B cell (primary cell): ENCODE data around the gene ERVFRD-1. TPM values are rescaled to one million over a fixed set of nuclear protein-coding genes. Genes with fewer than 3 reads are reported as not detected.

Source experiments
- ATAC-seq: fragments of 200-7000 bp; cut with Tn5 transposase; one replicate; pipeline ENCODE4 v1.10.0; 2021; ENCODE audit warnings: low read depth, mild to moderate bottlenecking, moderate number of reproducible peaks, moderate library complexity
- CTCF ChIA-PET: fragments of 350-600 bp; sonication (Branson Sonifier 250); formaldehyde crosslinking; loops from one replicate; lab custom pipeline; 2021; ENCODE audit warnings: antibody characterized with exemption, inconsistent platforms; lab: Charles Lee
- POLR2A ChIA-PET: fragments of 350-600 bp; sonication (Branson Sonifier 250); formaldehyde crosslinking; loops from one replicate; lab custom pipeline; 2021; ENCODE audit warnings: antibody characterized with exemption; lab: Charles Lee
- DNase-seq: peaks from one replicate; pipeline ENCODE4 v3.0.0; 2013
- H2AFZ ChIP-seq: 2 replicates; pipeline ENCODE4 v1.6.1; 2012; ENCODE audit warnings: mild to moderate bottlenecking, low read depth, low read length; ENCODE audit not compliant: insufficient read depth, poor library complexity, severe bottlenecking
- H3K27ac ChIP-seq, 2 donors: 1 replicate in 1 of 2; 2 replicates in 1 of 2; pipeline ENCODE4 v1.5.1; 2012 to 2013; ENCODE audit warnings: low read length in 2 of 2, mild to moderate bottlenecking in 2 of 2, moderate library complexity in 1 of 2
- H3K27me3 ChIP-seq, 4 experiments: fragments of 200-600 bp in 1 of 4; sonication (generic) in 1 of 4; replicated peaks in 1 of 4; 1 replicate in 2 of 4; 2 replicates in 2 of 4; pipeline versions ENCODE4 v1.6.1 to v1.7.0; 2013 to 2016; ENCODE audit warnings: low read length in 3 of 4, mild to moderate bottlenecking in 2 of 4, mixed read lengths in 1 of 4, moderate library complexity in 1 of 4; ENCODE audit not compliant: insufficient read depth in 4 of 4, control insufficient read depth in 3 of 4; ENCODE audit errors: control extremely low read depth in 1 of 4
- H3K36me3 ChIP-seq, 2 experiments: replicated peaks in 1 of 2; 1 replicate in 1 of 2; 2 replicates in 1 of 2; pipeline versions ENCODE4 v1.6.1 to v1.7.1; 2013; ENCODE audit warnings: low read length in 1 of 2; ENCODE audit not compliant: insufficient read depth in 2 of 2, control insufficient read depth in 1 of 2; ENCODE audit errors: control extremely low read depth in 1 of 2, extremely low read depth in 1 of 2
- H3K4me1 ChIP-seq, 2 donors: fragments of 200-600 bp in 1 of 2; sonication (generic) in 1 of 2; 1 replicate in 1 of 2; 2 replicates in 1 of 2; pipeline versions ENCODE4 v1.5.1 to v1.6.1; 2013 to 2017; ENCODE audit warnings: low read length in 2 of 2; ENCODE audit not compliant: control insufficient read depth in 2 of 2, insufficient read depth in 2 of 2
- H3K4me2 ChIP-seq: replicated peaks from 2 replicates; pipeline ENCODE3; 2012; ENCODE audit warnings: mild to moderate bottlenecking, low read depth, low read length; ENCODE audit not compliant: poor library complexity, severe bottlenecking
- H3K4me3 ChIP-seq, 5 experiments: fragments of 200-600 bp in 1 of 5; sonication (generic) in 1 of 5; 1 replicate in 3 of 5; 2 replicates in 2 of 5; pipeline versions ENCODE4 v1.5.1 to v1.7.0; 2011 to 2016; ENCODE audit warnings: low read length in 4 of 5, mild to moderate bottlenecking in 4 of 5, low read depth in 2 of 5, control low read depth in 1 of 5, moderate library complexity in 1 of 5; ENCODE audit not compliant: insufficient read depth in 1 of 5; ENCODE audit errors: control extremely low read depth in 1 of 5, extremely low read depth in 1 of 5
- H3K79me2 ChIP-seq: fragments of 200-600 bp; sonication (generic); one replicate; pipeline ENCODE4 v1.6.0; 2016; ENCODE audit warnings: low read length; ENCODE audit not compliant: control insufficient read depth, insufficient read depth
- H3K9ac ChIP-seq: fragments of 200-600 bp; sonication (generic); 2 replicates; pipeline ENCODE4 v1.6.1; 2017; ENCODE audit warnings: mild to moderate bottlenecking, low read length, moderate library complexity
- H3K9me3 ChIP-seq, 3 donors: one replicate each; pipeline versions ENCODE4 v1.6.1 to v1.7.1; 2013; ENCODE audit warnings: low read length in 2 of 3; ENCODE audit not compliant: control insufficient read depth in 2 of 3, insufficient read depth in 1 of 3; ENCODE audit errors: control extremely low read depth in 1 of 3
- H4K20me1 ChIP-seq: 2 replicates; pipeline ENCODE4 v1.6.0; 2012; ENCODE audit warnings: mild to moderate bottlenecking, low read length; ENCODE audit not compliant: insufficient read depth, control insufficient read depth, poor library complexity, severe bottlenecking
- H3K27ac Mint-ChIP-seq: one replicate; pipeline ENCODE4 v1.8.0; 2021; ENCODE audit warnings: mixed read lengths
- H3K27me3 Mint-ChIP-seq: one replicate; pipeline ENCODE4 v1.8.0; 2021; ENCODE audit warnings: mixed read lengths
- H3K4me1 Mint-ChIP-seq: one replicate; pipeline ENCODE4 v1.8.0; 2021; ENCODE audit warnings: mixed read lengths
- H3K4me3 Mint-ChIP-seq: one replicate; pipeline ENCODE4 v1.8.0; 2021; ENCODE audit warnings: mixed read lengths
- H3K9me3 Mint-ChIP-seq: one replicate; pipeline ENCODE4 v1.8.0; 2022; ENCODE audit warnings: mixed read lengths; ENCODE audit not compliant: insufficient read depth
- EZH2 ChIP-seq: IDR thresholded peaks from 2 replicates; pipeline ENCODE4 v1.6.1; 2012; ENCODE audit warnings: borderline replicate concordance, low read depth, mild to moderate bottlenecking, moderate library complexity, low read length; ENCODE audit not compliant: insufficient read depth, poor library complexity, severe bottlenecking
- WGBS: methylation state at CpG from one replicate; pipeline ENCODE4 v1.1.5; 2013; ENCODE audit warnings: missing lambda C conversion rate; ENCODE audit not compliant: insufficient coverage; 5-methylcytosine and 5-hydroxymethylcytosine counted together
- intact Hi-C: fragments of 100-400 bp; cut with micrococcal nuclease; formaldehyde crosslinking; loops from one replicate; pipeline ENCODE4 v1.10.0; 2022
- polyA plus RNA-seq: library from polyadenylated mRNA; depleted of rRNA; stranded (reverse); fragments of >200 nt; gene quantifications from 2 replicates; pipeline ENCODE4 v1.2.3, GENCODE V29; 2012
- total RNA-seq, 2 donors: library from RNA; stranded (reverse); fragments of 120-200 nt in 1 of 2; gene quantifications; 1 replicate in 1 of 2; 2 replicates in 1 of 2; pipeline versions ENCODE4 v1.2.3 to v1.2.4, GENCODE V29; 2013 to 2022
- TF ChIP-seq, protein P1 (sequence below): fragments of 200-600 bp; IDR thresholded peaks from one replicate; pipeline ENCODE4 v1.8.0; 2022; ENCODE audit warnings: antibody characterized with exemption, mild to moderate bottlenecking

Gene ERVFRD-1
- total and polyA plus RNA-seq, 2 donors (not counting 1 experiment from before 2014, with no cell fraction given) = not detected

DNA sequence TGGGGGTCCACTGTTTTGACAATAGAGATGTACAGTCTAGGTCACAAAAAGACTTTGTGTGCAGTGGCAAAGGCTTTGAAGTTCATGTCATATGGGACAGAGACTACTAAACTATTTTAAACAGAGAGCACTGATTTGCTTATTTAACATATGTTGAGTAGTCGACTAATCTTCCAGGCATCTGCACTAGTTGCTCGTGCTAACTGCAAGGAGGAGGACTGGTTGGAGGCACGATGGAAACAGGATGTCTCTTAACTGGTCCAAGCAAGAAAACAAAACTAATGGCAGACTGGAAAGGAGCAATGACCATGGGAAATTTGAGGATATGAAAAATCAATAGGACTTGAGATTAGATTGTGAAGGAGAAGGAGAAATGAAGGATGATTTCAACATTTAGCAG is 28.5 kb upstream of the ERVFRD-1 start:
- Histone ChIP-seq H3K9ac (no peak overlapping the region), H3K27me3 (no peaks in the 10 kb centered on the region), H3K27ac (no peak overlapping the region), H3K4me1 (peaks cover 0 to 5% of the 10 kb centered on the region in 2 donors), H4K20me1 (no peaks in the 10 kb centered on the region), H3K9me3 (no peaks in the 10 kb centered on the region), H3K4me3 (no peak overlapping the region), H3K36me3 (peaks cover 1 to 5% of the 10 kb centered on the region in 2 experiments), H2AFZ (no peak overlapping the region), H3K4me2 (no peak overlapping the region), H3K79me2 (no peaks in the 10 kb centered on the region)
- ChIA-PET CTCF (interaction anchor here (1.1 to 2.0 kb wide), 2 partner anchors 15 to 356 kb away, joined by 3 to 8 read pairs; no protein-coding TSS in a partner anchor), POLR2A (no interaction called here)
- Mint-ChIP-seq H3K4me1 (peaks cover 7% of the 10 kb centered on the region), H3K27ac (no peak overlapping the region), H3K4me3 (no peak overlapping the region), H3K27me3 (no peaks in the 10 kb centered on the region), H3K9me3 (no peaks in the 10 kb centered on the region)
- intact Hi-C loops = no loop called here
- ATAC-seq (no peak), DNase-seq (no peak)
- TF ChIP-seq, protein P1, sequence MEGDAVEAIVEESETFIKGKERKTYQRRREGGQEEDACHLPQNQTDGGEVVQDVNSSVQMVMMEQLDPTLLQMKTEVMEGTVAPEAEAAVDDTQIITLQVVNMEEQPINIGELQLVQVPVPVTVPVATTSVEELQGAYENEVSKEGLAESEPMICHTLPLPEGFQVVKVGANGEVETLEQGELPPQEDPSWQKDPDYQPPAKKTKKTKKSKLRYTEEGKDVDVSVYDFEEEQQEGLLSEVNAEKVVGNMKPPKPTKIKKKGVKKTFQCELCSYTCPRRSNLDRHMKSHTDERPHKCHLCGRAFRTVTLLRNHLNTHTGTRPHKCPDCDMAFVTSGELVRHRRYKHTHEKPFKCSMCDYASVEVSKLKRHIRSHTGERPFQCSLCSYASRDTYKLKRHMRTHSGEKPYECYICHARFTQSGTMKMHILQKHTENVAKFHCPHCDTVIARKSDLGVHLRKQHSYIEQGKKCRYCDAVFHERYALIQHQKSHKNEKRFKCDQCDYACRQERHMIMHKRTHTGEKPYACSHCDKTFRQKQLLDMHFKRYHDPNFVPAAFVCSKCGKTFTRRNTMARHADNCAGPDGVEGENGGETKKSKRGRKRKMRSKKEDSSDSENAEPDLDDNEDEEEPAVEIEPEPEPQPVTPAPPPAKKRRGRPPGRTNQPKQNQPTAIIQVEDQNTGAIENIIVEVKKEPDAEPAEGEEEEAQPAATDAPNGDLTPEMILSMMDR = no peak
- no peak for TF ChIP-seq EZH2
- 89% methylated on average over 3 of the region's 3 CpGs for WGBS

DNA sequence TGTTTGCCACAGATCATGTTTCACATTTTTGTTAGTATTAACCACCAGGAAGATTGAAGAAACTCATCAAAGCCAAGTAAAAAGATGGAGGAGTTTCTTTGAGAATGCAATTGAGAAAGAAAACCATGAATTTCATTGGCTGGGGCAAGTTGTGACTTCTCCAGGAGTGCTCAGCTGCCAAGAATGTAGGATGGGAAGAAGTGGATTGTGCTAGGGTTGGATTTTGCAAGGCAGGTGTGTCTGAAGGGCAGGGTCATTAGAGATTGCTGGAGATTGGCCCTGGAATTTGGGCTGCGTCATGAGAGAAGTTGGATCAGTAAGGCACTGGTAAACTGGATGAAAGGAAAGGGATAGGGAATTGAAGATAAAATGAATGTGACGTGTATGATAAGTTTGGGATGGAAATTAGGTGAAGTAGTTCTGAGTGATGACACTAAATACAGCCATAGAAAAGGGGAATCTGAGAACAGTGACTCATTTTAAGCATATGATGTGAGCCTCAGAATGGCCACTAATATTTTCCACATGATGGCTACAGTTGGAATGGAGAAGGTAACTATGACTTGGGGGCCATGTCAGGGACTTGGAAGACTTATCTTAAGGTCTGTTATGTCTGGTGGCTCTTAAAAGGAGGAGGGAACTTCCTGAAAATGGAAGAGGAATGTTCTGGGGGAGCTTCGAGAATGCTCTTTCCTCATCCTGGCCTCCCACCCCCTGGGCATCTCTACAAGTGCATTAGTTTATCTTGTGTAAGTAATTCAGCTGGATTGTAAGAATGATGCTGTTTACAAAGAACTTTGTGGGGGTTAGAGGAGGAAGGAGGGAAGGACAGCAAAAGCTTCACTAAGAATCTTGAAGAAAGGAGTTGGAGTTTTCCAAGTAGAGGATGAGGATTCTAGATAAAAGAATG is 27.8 kb upstream of the ERVFRD-1 start:
- Histone ChIP-seq H3K9ac (no peak overlapping the region), H3K79me2 (no peaks in the 10 kb centered on the region), H3K4me3 (no peak overlapping the region), H3K9me3 (no peaks in the 10 kb centered on the region), H2AFZ (no peak overlapping the region), H3K27ac (no peak overlapping the region), H3K27me3 (no peaks in the 10 kb centered on the region), H3K36me3 (peaks cover 1 to 6% of the 10 kb centered on the region in 2 experiments), H3K4me1 (peaks cover 2 to 3% of the 10 kb centered on the region in 2 donors), H3K4me2 (no peak overlapping the region), H4K20me1 (no peaks in the 10 kb centered on the region)
- ChIA-PET POLR2A (no interaction called here), CTCF (interaction anchor here (1.1 kb wide), 1 partner anchor 15 kb away, joined by 3 read pairs; no protein-coding TSS in a partner anchor)
- ATAC-seq = no peak
- Mint-ChIP-seq H3K4me1 (peaks cover 10% of the 10 kb centered on the region), H3K4me3 (no peak overlapping the region), H3K27ac (no peak overlapping the region), H3K9me3 (no peaks in the 10 kb centered on the region), H3K27me3 (no peaks in the 10 kb centered on the region)
- WGBS = 83% methylated on average over 2 of the region's 3 CpGs
- DNase-seq = no peak
- intact Hi-C loops = no loop called here
- no peak for TF ChIP-seq EZH2
- TF ChIP-seq, protein P1 = no peak
